ENCODE results near the gene ZNF26. TPM values are rescaled to one million over a fixed set of nuclear protein-coding genes. Genes with fewer than 3 reads are reported as not detected.

The ZNF26 gene
- total and polyA plus RNA-seq, 2 of the 8 experiments (the other 6 are each of a cell fraction or from before 2014, with no cell fraction given): 5.8 to 8.4 TPM

- no peak for TF ChIP-seq GABPA (IDR thresholded peaks at IDR 0.05; ENCODE audit: borderline replicate concordance, insufficient read depth, low read length)
- no peak for TF ChIP-seq CREB1 (IDR thresholded peaks at IDR 0.05)
- TF ChIP-seq CBX8 (IDR thresholded peaks at IDR 0.05; ENCODE audit: borderline replicate concordance, low read depth, low read length): no peak
- no peak for TF ChIP-seq BACH1 (IDR thresholded peaks at IDR 0.05; ENCODE audit: low read length)
- TF ChIP-seq CHD7 (IDR thresholded peaks at IDR 0.05; ENCODE audit: insufficient replicate concordance, low read length): no peak
- TF ChIP-seq SIX5 (IDR thresholded peaks at IDR 0.05; ENCODE audit: low read depth, low read length): no peak
Measured at GRCh38 chr12:133026996-133027395, 40.8 kb downstream of the ZNF26 start (continued).

Measured in H1 (cell line).